ENCODE measurements around the gene SERPING1.

The SERPING1 gene

GRCh38 chr11:57597461-57597915, at the start of gene SERPING1:
Gene SERPING1 (plus strand): TSS chr11:57597685. CDS start chr11:57598271, 586 bp downstream.
- ChIA-PET POLR2A (interaction anchor here (0.6 kb wide), 2 partner anchors 60 to 300 kb away, joined by 4 to 6 read pairs; partner anchors contain the start of gene SMTNL1), CTCF (no interaction called here)
- TF ChIP-seq CTCF (IDR thresholded peaks at IDR 0.05; ENCODE audit: control extremely low read depth, extremely low read depth, low read depth, missing control alignments) = no peak
- no peak for DNase-seq (ENCODE audit: extremely low spot score)

GRCh38 chr11:57547854-57548377, 49.6 kb upstream of the SERPING1 start:
- ChIA-PET POLR2A (interaction anchor here (0.5 kb wide), 1 partner anchor 42 kb away, joined by 3 read pairs; no protein-coding TSS in a partner anchor), CTCF (interaction anchor here (0.8 to 5.7 kb wide), 12 partner anchors 10 to 117 kb away, joined by 3 to 40 read pairs (median 9); partner anchors contain the start of genes SMTNL1, TIMM10 and UBE2L6)
- TF ChIP-seq CTCF (IDR thresholded peaks at IDR 0.05; ENCODE audit: control extremely low read depth, extremely low read depth, low read depth, missing control alignments) = no peak
- DNase-seq (ENCODE audit: extremely low spot score) = peak; percentile 78

- DNase-seq (ENCODE audit: extremely low spot score) = no peak
- ChIA-PET CTCF (interaction anchor here (0.9 to 5.7 kb wide), 7 partner anchors 16 to 203 kb away, joined by 3 to 40 read pairs (median 5); partner anchors contain the start of gene UBE2L6), POLR2A (no interaction called here)
- TF ChIP-seq CTCF (IDR thresholded peaks at IDR 0.05; ENCODE audit: control extremely low read depth, extremely low read depth, low read depth, missing control alignments) = no peak
Observed at GRCh38 chr11:57549983-57550382, 47.5 kb upstream of the SERPING1 start.

- TF ChIP-seq CTCF (IDR thresholded peaks at IDR 0.05; ENCODE audit: control extremely low read depth, extremely low read depth, low read depth, missing control alignments) = no peak
- ChIA-PET POLR2A (no interaction called here), CTCF (interaction anchor here (1.2 to 2.9 kb wide), 4 partner anchors 17 to 89 kb away, joined by 3 to 10 read pairs (median 5); no protein-coding TSS in a partner anchor)
Observed at GRCh38 chr11:57551941-57552340, 45.5 kb upstream of the SERPING1 start.

GRCh38 chr11:57552479-57552878, 45.0 kb upstream of the SERPING1 start:
- no peak for TF ChIP-seq CTCF (IDR thresholded peaks at IDR 0.05; ENCODE audit: control extremely low read depth, extremely low read depth, low read depth, missing control alignments)
- CTCF ChIA-PET = interaction anchor here (1.2 to 2.9 kb wide), 3 partner anchors 16 to 89 kb away, joined by 3 to 10 read pairs (median 4); no protein-coding TSS in a partner anchor
- no peak for DNase-seq (ENCODE audit: extremely low spot score)
- POLR2A ChIA-PET = no interaction called here

More at GRCh38 chr11:57551941-57552340, 45.5 kb upstream of the SERPING1 start:
- DNase-seq (ENCODE audit: extremely low spot score) = no peak

- DNase-seq (ENCODE audit: extremely low spot score) = no peak
- ChIA-PET POLR2A (interaction anchor here (0.6 kb wide), 1 partner anchor 11 kb away, joined by 5 read pairs; no protein-coding TSS in a partner anchor), CTCF (interaction anchor here (0.9 to 1.5 kb wide), 6 partner anchors 11 to 64 kb away, joined by 3 to 5 read pairs (median 4); partner anchors contain the start of gene UBE2L6)
- no peak for TF ChIP-seq CTCF (IDR thresholded peaks at IDR 0.05; ENCODE audit: control extremely low read depth, extremely low read depth, low read depth, missing control alignments)
Observed at GRCh38 chr11:57555393-57555792, 42.1 kb upstream of the SERPING1 start.
